C4-2B (cell line): ENCODE results near the gene RBM25.

Experiments used
- CTCF ChIP-seq: fragments of 450-650 bp; conservative IDR thresholded peaks from 2 replicates; pipeline ENCODE4 v1.5.1; 2017; ENCODE audit warnings: mild to moderate bottlenecking
- ZFX ChIP-seq: fragments of 450-650 bp; IDR thresholded peaks from 2 replicates; pipeline ENCODE4 v1.6.1; 2017

- TF ChIP-seq CTCF (no peak), ZFX (no peak)
Observed at GRCh38 chr14:73026243-73026844, 32.0 kb upstream of the RBM25 start.
